Measurements from ENCODE around the gene COL4A1. TPM values are rescaled to one million over a fixed set of nuclear protein-coding genes. Genes with fewer than 3 reads are reported as not detected.

Gene COL4A1
- total and polyA plus RNA-seq, 2 of the 13 experiments (the other 11 are each of a cell fraction or from before 2014, with no cell fraction given), result not detected

- TF ChIP-seq CTCF (CRISPR knock-in tag; IDR thresholded peaks at IDR 0.05), result peak; percentile 27; the same call in 1 of the 2 replicates
- peak; percentile 82 for TF ChIP-seq ZBTB14 (CRISPR knock-in tag; IDR thresholded peaks at IDR 0.05)
- TF ChIP-seq CENPX (CRISPR knock-in tag; IDR thresholded peaks at IDR 0.05), result no peak
- no peak for TF ChIP-seq IKZF4 (CRISPR knock-in tag; IDR thresholded peaks at IDR 0.05; ENCODE audit: borderline replicate concordance, low read depth, not compliant biosample characterization)
- TF ChIP-seq SOX6 (IDR thresholded peaks at IDR 0.05), result no peak
- no peak for TF ChIP-seq SOX6 (CRISPR knock-in tag; IDR thresholded peaks at IDR 0.05)
- TF ChIP-seq SAP130 (CRISPR knock-in tag; IDR thresholded peaks at IDR 0.05; ENCODE audit: low read depth), result 0 out of 2 replicates have a peak, but pooled peaks have one; percentile 5
- 0 out of 2 replicates have a peak, but pooled peaks have one; percentile 19 for TF ChIP-seq ELF1 (CRISPR knock-in tag; IDR thresholded peaks at IDR 0.05)
- TF ChIP-seq GABPA (IDR thresholded peaks at IDR 0.05; ENCODE audit: low read depth, low read length), result peak; percentile 35
- no peak for TF ChIP-seq GABPA (CRISPR knock-in tag; IDR thresholded peaks at IDR 0.05; ENCODE audit: low read depth)
- no peak for TF ChIP-seq DRAP1 (CRISPR knock-in tag; IDR thresholded peaks at IDR 0.05)
- no peak for TF ChIP-seq SSRP1 (CRISPR knock-in tag; IDR thresholded peaks at IDR 0.05)
- peak; percentile 30; the same call in 1 of the 2 replicates for TF ChIP-seq ZNF687 (CRISPR knock-in tag; IDR thresholded peaks at IDR 0.05)
These were observed 168.8 kb downstream of the COL4A1 start (continued) for GRCh38 chr13:110138010-110138699.
